ENCODE results near the gene WNT11. TPM values are rescaled to one million over a fixed set of nuclear protein-coding genes. Genes with fewer than 3 reads are reported as not detected.
A peak's percentile ranks its signal among the peaks of the same experiment; 100 is the strongest.

WNT11 gene
- total RNA-seq, 1 donor, result 0.94 TPM

DNA sequence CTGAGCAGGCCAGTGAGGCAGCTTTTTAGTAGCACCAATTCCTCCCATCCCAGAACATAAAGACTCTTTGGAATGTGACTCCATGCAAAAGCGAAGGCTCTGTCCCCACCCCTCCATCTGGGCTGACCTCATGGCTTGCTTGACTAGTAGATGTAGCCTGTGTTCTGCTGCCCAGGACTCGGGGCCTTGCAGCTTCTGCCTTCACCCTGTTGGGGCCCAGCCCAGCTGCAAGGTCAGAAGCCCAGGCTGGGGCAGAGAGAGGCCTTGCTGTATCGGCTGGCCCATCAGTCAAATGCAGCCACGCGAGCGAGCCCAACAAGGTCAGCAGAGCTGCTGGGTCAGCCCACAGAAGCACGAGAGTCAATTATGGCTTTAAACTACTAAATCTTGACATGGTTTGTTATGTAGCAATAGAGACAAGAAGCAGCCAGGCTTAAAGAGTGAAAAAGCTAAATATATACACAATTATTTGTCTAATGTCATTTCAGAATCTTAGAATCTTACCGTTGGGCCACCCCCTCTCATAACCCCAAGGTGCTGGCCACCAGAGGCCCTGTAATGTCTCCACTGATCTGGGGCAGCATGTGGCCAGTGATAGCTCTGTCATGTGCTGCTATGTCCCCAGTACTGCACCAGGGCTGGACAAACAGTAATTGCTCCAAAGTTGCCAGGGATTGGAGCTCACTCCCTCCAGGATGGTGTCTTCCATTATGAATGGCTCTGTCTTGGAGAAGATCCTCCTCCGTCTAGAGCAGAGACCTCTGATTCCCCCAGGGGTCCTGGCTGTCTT lies 10.4 kb upstream of the WNT11 start:
- no peaks in the 10 kb centered on the region for H3K4me1 ChIP-seq (ENCODE audit: insufficient read depth, low read length)
- H3K27me3 ChIP-seq (ENCODE audit: insufficient read depth, low read length), result peaks cover 13% of the 10 kb centered on the region
- no peaks in the 10 kb centered on the region for H3K9me3 ChIP-seq (ENCODE audit: low read depth, low read length)
- H3K4me3 ChIP-seq (ENCODE audit: low read length), result no peak overlapping the region

DNA sequence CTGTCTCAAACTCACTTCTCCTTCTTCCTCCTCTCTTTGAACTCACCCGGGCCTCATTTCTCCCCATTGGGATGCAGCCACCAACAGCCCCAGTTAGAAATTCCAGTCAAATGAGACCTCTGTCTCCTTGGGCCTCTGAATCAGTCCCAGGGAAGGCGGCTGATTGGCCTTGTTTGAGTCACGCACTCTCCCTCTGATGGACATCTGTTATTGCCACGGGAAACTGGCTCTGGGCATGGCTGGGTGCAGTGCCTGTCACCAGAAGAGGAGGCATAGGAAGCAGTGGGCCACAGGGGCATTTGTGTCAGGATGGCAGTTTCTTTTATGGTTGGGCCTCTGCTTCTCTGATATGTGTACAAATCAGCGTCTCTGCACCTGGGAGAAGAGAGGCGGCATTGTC lies 9.6 kb upstream of the WNT11 start:
- H3K27me3 ChIP-seq (ENCODE audit: insufficient read depth, low read length), result peaks cover 21% of the 10 kb centered on the region
- peaks cover under 1% of the 10 kb centered on the region for H3K4me1 ChIP-seq (ENCODE audit: insufficient read depth, low read length)
- H3K9me3 ChIP-seq (ENCODE audit: low read depth, low read length), result no peaks in the 10 kb centered on the region
- H3K4me3 ChIP-seq (ENCODE audit: low read length), result no peak overlapping the region

- no peak overlapping the region for H3K4me3 ChIP-seq (ENCODE audit: low read length)
- peaks cover 23% of the 10 kb centered on the region for H3K27me3 ChIP-seq (ENCODE audit: insufficient read depth, low read length)
- H3K9me3 ChIP-seq (ENCODE audit: low read depth, low read length), result no peaks in the 10 kb centered on the region
- H3K4me1 ChIP-seq (ENCODE audit: insufficient read depth, low read length), result peaks cover 9% of the 10 kb centered on the region
Measured at GRCh38 chr11:76214968-76215548, 8.8 kb upstream of the WNT11 start.

- Histone ChIP-seq H3K4me1 (ENCODE audit: insufficient read depth, low read length) (peaks cover 15% of the 10 kb centered on the region), H3K27me3 (ENCODE audit: insufficient read depth, low read length) (peaks cover 29% of the 10 kb centered on the region), H3K4me3 (ENCODE audit: low read length) (no peak overlapping the region), H3K9me3 (ENCODE audit: low read depth, low read length) (no peaks in the 10 kb centered on the region)
Measured at GRCh38 chr11:76214186-76214585, 7.9 kb upstream of the WNT11 start.

- Histone ChIP-seq H3K27me3 (ENCODE audit: insufficient read depth, low read length) (peaks cover 41% of the 10 kb centered on the region), H3K9me3 (ENCODE audit: low read depth, low read length) (no peaks in the 10 kb centered on the region)
Measured at GRCh38 chr11:76212086-76213035, 6.1 kb upstream of the WNT11 start.

GRCh38 chr11:76210931-76211851 lies 4.9 kb upstream of the WNT11 start:
- Histone ChIP-seq H3K9me3 (ENCODE audit: low read depth, low read length) (no peaks in the 10 kb centered on the region), H3K4me1 (ENCODE audit: insufficient read depth, low read length) (peaks cover 44% of the 10 kb centered on the region), H3K27me3 (ENCODE audit: insufficient read depth, low read length) (peaks cover 50% of the 10 kb centered on the region)

More at GRCh38 chr11:76212086-76213035, 6.1 kb upstream of the WNT11 start:
- H3K4me3 ChIP-seq (ENCODE audit: low read length), result no peak overlapping the region
- H3K4me1 ChIP-seq (ENCODE audit: insufficient read depth, low read length), result peaks cover 33% of the 10 kb centered on the region

GRCh38 chr11:76209973-76210930 lies 4.0 kb upstream of the WNT11 start:
- H3K4me3 ChIP-seq (ENCODE audit: low read length), result no peak overlapping the region
- peaks cover 50% of the 10 kb centered on the region for H3K4me1 ChIP-seq (ENCODE audit: insufficient read depth, low read length)
- H3K9me3 ChIP-seq (ENCODE audit: low read depth, low read length), result no peaks in the 10 kb centered on the region
- peaks cover 59% of the 10 kb centered on the region for H3K27me3 ChIP-seq (ENCODE audit: insufficient read depth, low read length)

More at GRCh38 chr11:76210931-76211851, 4.9 kb upstream of the WNT11 start:
- H3K4me3 ChIP-seq (ENCODE audit: low read length), result no peak overlapping the region

GRCh38 chr11:76209375-76209972 lies 3.2 kb upstream of the WNT11 start:
- Histone ChIP-seq H3K9me3 (ENCODE audit: low read depth, low read length) (no peaks in the 10 kb centered on the region), H3K4me3 (ENCODE audit: low read length) (peak overlapping the region; percentile 43), H3K4me1 (ENCODE audit: insufficient read depth, low read length) (peaks cover 50% of the 10 kb centered on the region), H3K27me3 (ENCODE audit: insufficient read depth, low read length) (peaks cover 67% of the 10 kb centered on the region)

DNA sequence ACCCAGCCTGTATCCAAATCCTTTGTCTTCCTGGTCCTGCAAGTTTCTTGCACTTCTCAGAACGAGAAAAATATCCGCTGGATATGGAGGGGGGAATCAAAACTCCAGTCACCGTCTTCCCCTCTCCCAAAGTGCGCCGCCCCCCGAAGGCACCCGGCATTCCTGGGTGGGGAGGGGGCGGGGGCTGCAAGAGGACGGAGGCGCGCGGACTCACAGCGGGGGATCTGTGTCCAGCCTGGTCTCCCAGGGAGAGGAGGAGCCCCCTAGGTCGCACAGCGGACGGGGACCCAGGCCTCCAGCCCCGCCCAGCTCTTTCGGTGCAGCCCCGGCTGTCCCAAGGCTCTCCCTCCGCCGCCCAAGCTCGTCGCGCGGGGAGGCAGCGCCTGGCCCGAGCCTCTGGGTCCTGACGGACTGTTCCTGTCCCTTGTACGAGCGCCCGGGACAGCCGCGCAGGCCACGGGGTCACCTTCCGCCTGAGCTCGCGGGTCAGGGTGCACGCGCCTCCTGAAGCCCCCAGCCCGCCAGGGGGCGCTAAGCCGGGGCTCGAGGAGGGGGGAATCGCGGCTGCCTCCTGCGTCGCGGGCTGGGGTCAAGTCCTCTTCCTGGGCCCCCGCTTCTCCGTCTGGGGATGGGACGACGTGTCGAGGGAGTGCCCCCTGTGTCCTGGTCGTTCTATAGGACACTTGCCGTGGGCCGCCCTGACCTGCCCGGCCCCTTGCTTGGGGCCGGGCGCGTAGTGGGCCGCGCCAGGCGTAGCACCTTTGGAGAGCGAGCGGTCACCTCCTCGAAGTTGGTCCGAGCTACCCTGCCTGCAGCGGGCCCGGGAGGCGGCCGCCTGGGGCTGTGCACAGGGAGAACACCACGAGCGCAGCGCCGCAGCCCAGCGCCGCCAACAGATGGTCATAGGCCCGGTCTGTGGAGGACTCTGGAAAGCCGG lies 2.4 kb upstream of the WNT11 start:
- Histone ChIP-seq H3K4me1 (ENCODE audit: insufficient read depth, low read length) (peaks cover 50% of the 10 kb centered on the region), H3K4me3 (ENCODE audit: low read length) (peak overlapping the region; percentile 43), H3K27me3 (ENCODE audit: insufficient read depth, low read length) (peaks cover 71% of the 10 kb centered on the region), H3K9me3 (ENCODE audit: low read depth, low read length) (no peaks in the 10 kb centered on the region)

DNA sequence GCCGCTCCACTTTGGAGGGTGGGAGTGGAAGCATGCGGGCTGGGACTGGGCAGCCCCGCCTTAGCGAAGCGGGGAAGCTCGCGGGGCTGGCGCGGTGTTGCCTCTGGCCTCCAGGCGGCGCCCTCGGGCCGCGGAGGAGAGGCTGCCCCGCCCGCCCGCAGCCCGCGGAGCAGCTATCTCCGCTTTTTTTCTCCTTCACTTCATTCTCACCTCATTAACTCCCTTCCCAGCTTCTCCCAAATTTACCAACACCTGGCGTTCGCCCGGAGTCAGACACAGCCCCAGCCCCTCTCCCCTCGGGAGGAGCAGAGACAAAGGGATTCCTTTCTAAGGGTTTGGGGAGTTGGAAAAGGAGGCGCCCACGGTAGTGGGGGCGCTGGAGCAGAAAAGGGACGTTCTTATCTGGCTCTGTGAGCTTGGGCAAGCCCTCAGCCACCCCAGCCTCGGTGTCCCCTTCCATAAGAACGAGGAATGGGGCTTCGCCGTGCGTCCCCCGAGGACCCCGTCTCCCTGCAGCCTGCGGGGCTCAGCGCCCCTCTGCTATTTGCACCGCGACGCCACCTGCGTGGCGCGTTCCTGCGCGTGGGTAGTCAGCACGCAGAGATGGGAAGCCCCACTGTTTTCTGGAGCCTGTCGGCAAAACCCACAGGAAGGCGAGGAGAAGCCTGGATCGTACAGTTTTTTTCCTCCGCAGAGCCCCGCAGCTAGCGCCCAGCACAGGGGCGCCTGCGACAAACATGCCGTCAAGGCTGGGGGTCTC lies 1.5 kb upstream of the WNT11 start:
- no peaks in the 10 kb centered on the region for H3K9me3 ChIP-seq (ENCODE audit: low read depth, low read length)
- H3K4me1 ChIP-seq (ENCODE audit: insufficient read depth, low read length), result peaks cover 50% of the 10 kb centered on the region
- H3K4me3 ChIP-seq (ENCODE audit: low read length), result peak overlapping the region; percentile 43
- H3K27me3 ChIP-seq (ENCODE audit: insufficient read depth, low read length), result peaks cover 69% of the 10 kb centered on the region

GRCh38 chr11:76206077-76206326 lies 300 bp downstream of the WNT11 start:
- H3K9me3 ChIP-seq (ENCODE audit: low read depth, low read length), result no peaks in the 10 kb centered on the region
- H3K4me1 ChIP-seq (ENCODE audit: insufficient read depth, low read length), result peaks cover 50% of the 10 kb centered on the region
- H3K27me3 ChIP-seq (ENCODE audit: insufficient read depth, low read length), result peaks cover 51% of the 10 kb centered on the region
- H3K4me3 ChIP-seq (ENCODE audit: low read length), result no peak overlapping the region
